Renal pelvis (tissue), 3 donors: Measurements from ENCODE around the gene SPAM1. TPM values are rescaled to one million over a fixed set of nuclear protein-coding genes. Genes with fewer than 3 reads are reported as not detected.

Source experiments
- polyA plus RNA-seq, 3 donors: library from polyadenylated mRNA; unstranded; fragments of 120-200 nt; gene quantifications; one replicate each; pipeline ENCODE4 v1.2.1, GENCODE V29; 2013; ENCODE audit not compliant: insufficient read length in 3 of 3

SPAM1 gene
- polyA plus RNA-seq, 3 donors, result not detected

Other genes with a start within 250 kb of the SPAM1 start
- 10 to 100 TPM; 67.6 to 71.6 (median 70.0) TPM for gene WASL, start 176.2 kb upstream of the SPAM1 start, polyA plus RNA-seq
- under 1 TPM; 0.10 to 0.19 (median 0.15) TPM for gene HYAL4, start 80.1 kb upstream of the SPAM1 start, polyA plus RNA-seq
- gene TMEM229A, start 107.8 kb downstream of the SPAM1 start, polyA plus RNA-seq, result under 1 TPM in 2 of 3 donors, not detected in 1; 0.08 to 0.10 TPM